Hematopoietic multipotent progenitor cell treated with erythropoietin and hydrocortisone succinate and interleukin-3 and kit ligand, for 4 days (in vitro differentiated cells): ENCODE data around the gene USH1C.

Experiments used
- DNase-seq: peaks from one replicate; pipeline ENCODE4 v3.0.0-alpha.2; 2015

The USH1C gene

DNA sequence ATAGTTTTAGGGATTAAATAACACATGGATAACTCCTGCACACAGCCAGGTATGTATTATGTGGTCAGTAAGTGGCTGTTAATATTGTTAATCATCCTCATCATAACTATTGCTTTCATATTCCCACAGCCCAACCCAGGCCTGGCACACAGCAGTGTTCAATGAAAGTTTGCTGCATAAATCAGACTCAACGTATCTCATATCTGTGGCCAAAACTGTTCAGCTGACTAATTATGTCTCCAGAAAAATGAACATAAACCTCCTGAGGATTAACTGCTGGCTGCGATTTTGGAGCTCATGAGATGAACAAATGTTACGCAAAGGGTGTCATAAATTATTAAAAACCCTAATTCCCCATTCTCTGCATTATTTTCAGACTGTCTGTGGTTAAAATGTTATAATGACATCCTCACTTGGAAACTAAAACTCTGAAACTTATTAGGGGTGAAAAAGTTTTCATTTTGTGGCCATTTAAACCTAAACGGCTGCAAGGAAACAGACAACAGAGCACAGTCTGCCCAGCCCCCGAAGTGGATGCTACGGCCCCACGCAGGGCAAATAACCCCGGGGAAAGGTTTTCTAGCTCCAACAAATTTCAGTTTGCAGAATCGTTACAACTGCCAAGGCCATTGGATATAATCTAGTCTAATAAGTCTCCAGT, 84.8 kb downstream of the USH1C start:
- DNase-seq: no peak

GRCh38 chr11:17458268-17458667, 85.9 kb downstream of the USH1C start:
- peak; percentile 33 for DNase-seq

DNA sequence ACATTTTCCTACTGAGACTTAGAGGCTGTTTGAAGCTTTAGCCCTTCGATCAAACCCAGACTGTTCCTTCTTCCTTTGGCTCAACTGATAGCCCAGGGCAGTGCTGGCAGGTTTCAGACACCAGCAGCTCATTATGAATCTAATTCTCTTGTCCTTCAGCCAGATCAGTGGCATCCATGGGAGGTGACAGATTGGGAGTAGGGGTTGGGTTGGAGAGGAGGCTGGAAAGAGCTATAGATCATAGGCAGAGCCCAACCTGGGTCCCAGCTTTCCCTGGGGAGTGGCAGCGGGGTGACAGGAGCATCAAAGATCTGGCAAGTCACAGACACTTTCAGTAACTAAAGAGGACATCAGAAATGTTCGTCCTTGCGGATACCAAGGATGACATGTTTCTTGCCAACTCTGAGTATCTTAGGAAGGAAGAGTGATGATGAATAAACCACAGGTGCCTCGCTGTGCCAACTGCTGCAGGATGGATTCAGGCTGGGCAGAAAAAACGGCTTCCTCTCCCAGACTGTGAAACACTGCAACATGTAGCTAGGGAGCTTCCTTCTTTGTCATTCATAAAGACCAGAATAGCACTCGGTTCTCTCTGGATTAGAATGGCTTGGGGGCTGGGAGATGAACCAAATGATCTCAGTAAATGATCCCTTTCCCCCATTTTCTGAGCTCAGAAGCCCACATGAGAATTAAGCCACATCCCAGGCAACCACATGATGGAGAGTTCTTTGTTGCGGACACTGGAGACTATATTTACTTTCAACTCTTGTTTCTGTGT, 86.6 kb downstream of the USH1C start:
- peak; percentile 36 for DNase-seq

DNA sequence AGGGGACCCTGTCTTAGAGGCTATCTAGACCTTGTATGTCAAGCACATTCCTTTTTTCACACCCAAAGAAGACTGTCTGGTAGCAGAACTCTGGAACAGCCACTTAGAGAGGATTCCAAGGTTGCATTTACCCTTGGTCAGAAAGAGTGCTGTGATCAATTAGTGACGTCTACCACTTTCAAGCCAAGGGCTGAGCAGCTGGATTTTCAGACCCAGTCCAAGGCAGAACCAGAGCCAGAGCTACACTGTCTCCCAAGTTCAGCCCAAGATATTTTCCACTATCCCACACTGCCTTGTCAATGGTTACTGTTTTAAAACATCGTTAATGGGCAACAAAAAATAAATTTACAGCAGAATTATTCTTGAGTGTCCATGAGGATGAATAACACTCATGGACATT, 91.5 kb downstream of the USH1C start:
- DNase-seq: no peak

- no peak for DNase-seq
These were observed 95.1 kb downstream of the USH1C start for GRCh38 chr11:17449158-17449557.

GRCh38 chr11:17446482-17446881, 97.7 kb downstream of the USH1C start:
- DNase-seq: no peak

- no peak for DNase-seq
These were observed 98.9 kb downstream of the USH1C start for GRCh38 chr11:17445240-17445795.

GRCh38 chr11:17443926-17444690, 100.1 kb downstream of the USH1C start:
- DNase-seq: no peak
